ENCODE data around the gene ARIH2. TPM values are rescaled to one million over a fixed set of nuclear protein-coding genes. Genes with fewer than 3 reads are reported as not detected.

The ARIH2 gene
- total RNA-seq, 1 experiment from 2014 or later: 167 TPM

DNA sequence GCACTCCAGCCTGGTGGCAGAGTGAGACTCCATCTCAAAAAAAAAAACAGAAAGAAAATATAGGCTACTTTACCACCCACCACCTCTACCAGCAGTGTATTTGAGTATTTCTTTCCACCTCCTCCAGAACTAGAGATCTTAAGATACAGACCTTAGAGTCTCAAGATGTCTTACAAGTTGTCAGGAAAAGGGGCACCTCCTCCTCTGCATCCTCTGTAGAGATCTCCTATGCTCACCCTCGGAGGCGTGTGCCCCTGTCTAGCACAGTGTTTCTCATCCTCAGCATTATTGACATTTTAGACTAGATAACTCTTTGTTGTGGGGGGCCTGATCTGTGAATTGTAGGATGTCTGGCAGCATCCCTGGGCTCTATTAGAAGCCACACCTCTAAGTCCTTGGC is 43.7 kb downstream of the ARIH2 start:
- POLR2A ChIA-PET: interaction anchor here (0.7 kb wide), 1 partner anchor 73 kb away, joined by 3 read pairs; no protein-coding TSS in a partner anchor
- H3K9me3 Mint-ChIP-seq (ENCODE audit: unreplicated experiment): no peaks in the 10 kb centered on the region
- H3K36me3 Mint-ChIP-seq (ENCODE audit: insufficient read depth, unreplicated experiment): peaks cover 71% of the 10 kb centered on the region
- no peak for DNase-seq (ENCODE audit: unreplicated experiment)
- no TSS peak for BruUV-seq (replicated peaks)
- CTCF ChIA-PET: no interaction called here
- H3K27me3 Mint-ChIP-seq (ENCODE audit: insufficient read depth, unreplicated experiment): no peaks in the 10 kb centered on the region
- TF ChIP-seq, protein P1, sequence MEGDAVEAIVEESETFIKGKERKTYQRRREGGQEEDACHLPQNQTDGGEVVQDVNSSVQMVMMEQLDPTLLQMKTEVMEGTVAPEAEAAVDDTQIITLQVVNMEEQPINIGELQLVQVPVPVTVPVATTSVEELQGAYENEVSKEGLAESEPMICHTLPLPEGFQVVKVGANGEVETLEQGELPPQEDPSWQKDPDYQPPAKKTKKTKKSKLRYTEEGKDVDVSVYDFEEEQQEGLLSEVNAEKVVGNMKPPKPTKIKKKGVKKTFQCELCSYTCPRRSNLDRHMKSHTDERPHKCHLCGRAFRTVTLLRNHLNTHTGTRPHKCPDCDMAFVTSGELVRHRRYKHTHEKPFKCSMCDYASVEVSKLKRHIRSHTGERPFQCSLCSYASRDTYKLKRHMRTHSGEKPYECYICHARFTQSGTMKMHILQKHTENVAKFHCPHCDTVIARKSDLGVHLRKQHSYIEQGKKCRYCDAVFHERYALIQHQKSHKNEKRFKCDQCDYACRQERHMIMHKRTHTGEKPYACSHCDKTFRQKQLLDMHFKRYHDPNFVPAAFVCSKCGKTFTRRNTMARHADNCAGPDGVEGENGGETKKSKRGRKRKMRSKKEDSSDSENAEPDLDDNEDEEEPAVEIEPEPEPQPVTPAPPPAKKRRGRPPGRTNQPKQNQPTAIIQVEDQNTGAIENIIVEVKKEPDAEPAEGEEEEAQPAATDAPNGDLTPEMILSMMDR (IDR thresholded peaks at IDR 0.05; ENCODE audit: unreplicated experiment): no peak
- intact Hi-C loops (cut with micrococcal nuclease): no loop called here
- H3K27ac Mint-ChIP-seq (ENCODE audit: low read depth, unreplicated experiment): peak overlapping the region; percentile 76
- no peak overlapping the region for H3K4me3 Mint-ChIP-seq (ENCODE audit: unreplicated experiment)
- H3K4me1 Mint-ChIP-seq (ENCODE audit: insufficient read depth, unreplicated experiment): peaks cover 5% of the 10 kb centered on the region

DNA sequence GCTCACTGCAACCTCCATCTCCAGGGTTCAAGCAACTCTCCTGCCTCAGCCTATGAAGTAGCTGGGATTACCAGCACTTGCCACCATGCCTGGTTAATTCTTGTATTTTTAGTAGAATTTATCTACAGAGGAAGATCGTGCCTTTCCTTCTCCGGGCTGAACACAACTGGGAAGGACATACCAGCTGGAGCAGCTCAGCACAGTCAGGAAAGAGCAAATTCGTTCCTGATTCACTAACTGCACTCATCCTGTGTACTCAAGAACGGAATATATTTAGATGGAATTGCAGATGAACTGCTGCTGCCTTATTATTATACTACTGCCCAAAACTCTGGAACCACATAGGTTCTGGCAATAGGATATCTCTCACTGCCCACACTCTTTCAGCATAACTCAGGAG is 44.3 kb downstream of the ARIH2 start:
- no peak overlapping the region for H3K4me3 Mint-ChIP-seq (ENCODE audit: unreplicated experiment)
- H3K9me3 Mint-ChIP-seq (ENCODE audit: unreplicated experiment): no peaks in the 10 kb centered on the region
- DNase-seq (ENCODE audit: unreplicated experiment): no peak
- ChIA-PET CTCF (interaction anchor here (0.5 kb wide), 1 partner anchor 19 kb away, joined by 3 read pairs; no protein-coding TSS in a partner anchor), POLR2A (no interaction called here)
- H3K4me1 Mint-ChIP-seq (ENCODE audit: insufficient read depth, unreplicated experiment): peaks cover 5% of the 10 kb centered on the region
- peaks cover 73% of the 10 kb centered on the region for H3K36me3 Mint-ChIP-seq (ENCODE audit: insufficient read depth, unreplicated experiment)
- no peaks in the 10 kb centered on the region for H3K27me3 Mint-ChIP-seq (ENCODE audit: insufficient read depth, unreplicated experiment)
- TF ChIP-seq, protein P1 (IDR thresholded peaks at IDR 0.05; ENCODE audit: unreplicated experiment): no peak
- H3K27ac Mint-ChIP-seq (ENCODE audit: low read depth, unreplicated experiment): peak overlapping the region; percentile 76
- BruUV-seq (replicated peaks): no TSS peak
- intact Hi-C loops (cut with micrococcal nuclease): no loop called here

DNA sequence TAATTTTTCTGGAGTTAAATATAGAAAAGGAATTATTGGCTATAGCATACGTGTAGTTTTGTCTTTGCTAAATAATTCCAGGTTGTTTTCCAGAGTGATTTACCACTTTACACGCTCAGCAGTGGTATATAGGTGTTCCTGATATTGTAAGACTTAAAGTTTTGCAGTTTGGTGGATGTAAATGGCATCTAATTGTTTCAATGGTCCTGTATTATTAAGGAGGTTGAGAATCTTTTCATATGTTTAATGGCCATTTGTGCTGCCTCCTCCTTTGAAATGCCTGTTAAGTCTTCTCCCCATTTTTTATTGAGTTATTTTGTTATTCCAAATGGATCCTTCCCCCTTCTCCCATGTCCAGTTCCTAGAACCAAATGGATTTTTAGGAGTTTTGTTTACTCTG is 44.9 kb downstream of the ARIH2 start:
- Mint-ChIP-seq H3K27me3 (ENCODE audit: insufficient read depth, unreplicated experiment) (no peaks in the 10 kb centered on the region), H3K27ac (ENCODE audit: low read depth, unreplicated experiment) (no peak overlapping the region), H3K4me1 (ENCODE audit: insufficient read depth, unreplicated experiment) (peaks cover 5% of the 10 kb centered on the region), H3K4me3 (ENCODE audit: unreplicated experiment) (no peak overlapping the region), H3K36me3 (ENCODE audit: insufficient read depth, unreplicated experiment) (peaks cover 73% of the 10 kb centered on the region), H3K9me3 (ENCODE audit: unreplicated experiment) (no peaks in the 10 kb centered on the region)
- ChIA-PET CTCF (no interaction called here), POLR2A (interaction anchor here (0.6 kb wide), 1 partner anchor 465 kb away, joined by 3 read pairs; the partner anchor contains the start of gene NICN1)
- no peak for DNase-seq (ENCODE audit: unreplicated experiment)
- TF ChIP-seq, protein P1 (IDR thresholded peaks at IDR 0.05; ENCODE audit: unreplicated experiment): no peak
- intact Hi-C loops (cut with micrococcal nuclease): no loop called here
- no TSS peak for BruUV-seq (replicated peaks)

DNA sequence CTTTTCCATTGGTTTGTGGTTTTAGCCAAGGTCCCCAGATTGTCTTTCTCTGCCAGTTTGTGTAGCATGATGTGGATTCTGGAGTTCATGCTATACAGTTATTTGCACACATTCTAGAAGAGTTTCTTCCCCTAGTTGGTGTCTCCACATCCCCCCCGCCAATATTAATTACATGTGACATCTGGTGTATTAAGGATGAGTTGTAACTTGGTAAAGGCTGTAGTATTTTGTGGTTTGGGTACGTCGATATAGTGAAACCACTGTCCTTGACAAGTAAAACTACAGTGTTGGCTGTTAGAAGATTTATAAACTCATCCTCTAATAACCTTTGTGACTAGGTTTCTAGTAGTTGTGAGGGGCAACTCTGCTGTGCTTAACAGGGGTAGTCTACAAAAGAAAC is 47.7 kb downstream of the ARIH2 start:
- CTCF ChIA-PET: interaction anchor here (1.2 to 1.5 kb wide), 2 partner anchors 9 to 22 kb away, joined by 3 read pairs; no protein-coding TSS in a partner anchor
- intact Hi-C loops (cut with micrococcal nuclease): no loop called here
- peaks cover 81% of the 10 kb centered on the region for H3K36me3 Mint-ChIP-seq (ENCODE audit: insufficient read depth, unreplicated experiment)

More for the DNA sequence above, 47.7 kb downstream of the ARIH2 start:
- POLR2A ChIA-PET: no interaction called here
- Mint-ChIP-seq H3K9me3 (ENCODE audit: unreplicated experiment) (no peaks in the 10 kb centered on the region), H3K27ac (ENCODE audit: low read depth, unreplicated experiment) (no peak overlapping the region), H3K27me3 (ENCODE audit: insufficient read depth, unreplicated experiment) (no peaks in the 10 kb centered on the region), H3K4me1 (ENCODE audit: insufficient read depth, unreplicated experiment) (peaks cover 5% of the 10 kb centered on the region), H3K4me3 (ENCODE audit: unreplicated experiment) (no peak overlapping the region)
- DNase-seq (ENCODE audit: unreplicated experiment): no peak
- no TSS peak for BruUV-seq (replicated peaks)
- TF ChIP-seq, protein P1 (IDR thresholded peaks at IDR 0.05; ENCODE audit: unreplicated experiment): no peak
